Measurements from ENCODE around the gene NLRC5.

The NLRC5 gene

GRCh38 chr16:57105184-57105583 lies 115.8 kb downstream of the NLRC5 start:
- TF ChIP-seq SIN3A (IDR thresholded peaks at IDR 0.05; ENCODE audit: borderline replicate concordance, insufficient read depth, low read length) (no peak), POLR2AphosphoS5 (IDR thresholded peaks at IDR 0.05; ENCODE audit: low read depth, low read length) (no peak), TAF1 (IDR thresholded peaks at IDR 0.05; ENCODE audit: borderline replicate concordance, insufficient read depth, low read length) (no peak), FOXP2 (optimal IDR thresholded peaks at IDR 0.05; ENCODE audit: borderline replicate concordance, extremely low read depth, extremely low read length, insufficient read depth) (no peak)
- TF ChIP-seq, protein P1, sequence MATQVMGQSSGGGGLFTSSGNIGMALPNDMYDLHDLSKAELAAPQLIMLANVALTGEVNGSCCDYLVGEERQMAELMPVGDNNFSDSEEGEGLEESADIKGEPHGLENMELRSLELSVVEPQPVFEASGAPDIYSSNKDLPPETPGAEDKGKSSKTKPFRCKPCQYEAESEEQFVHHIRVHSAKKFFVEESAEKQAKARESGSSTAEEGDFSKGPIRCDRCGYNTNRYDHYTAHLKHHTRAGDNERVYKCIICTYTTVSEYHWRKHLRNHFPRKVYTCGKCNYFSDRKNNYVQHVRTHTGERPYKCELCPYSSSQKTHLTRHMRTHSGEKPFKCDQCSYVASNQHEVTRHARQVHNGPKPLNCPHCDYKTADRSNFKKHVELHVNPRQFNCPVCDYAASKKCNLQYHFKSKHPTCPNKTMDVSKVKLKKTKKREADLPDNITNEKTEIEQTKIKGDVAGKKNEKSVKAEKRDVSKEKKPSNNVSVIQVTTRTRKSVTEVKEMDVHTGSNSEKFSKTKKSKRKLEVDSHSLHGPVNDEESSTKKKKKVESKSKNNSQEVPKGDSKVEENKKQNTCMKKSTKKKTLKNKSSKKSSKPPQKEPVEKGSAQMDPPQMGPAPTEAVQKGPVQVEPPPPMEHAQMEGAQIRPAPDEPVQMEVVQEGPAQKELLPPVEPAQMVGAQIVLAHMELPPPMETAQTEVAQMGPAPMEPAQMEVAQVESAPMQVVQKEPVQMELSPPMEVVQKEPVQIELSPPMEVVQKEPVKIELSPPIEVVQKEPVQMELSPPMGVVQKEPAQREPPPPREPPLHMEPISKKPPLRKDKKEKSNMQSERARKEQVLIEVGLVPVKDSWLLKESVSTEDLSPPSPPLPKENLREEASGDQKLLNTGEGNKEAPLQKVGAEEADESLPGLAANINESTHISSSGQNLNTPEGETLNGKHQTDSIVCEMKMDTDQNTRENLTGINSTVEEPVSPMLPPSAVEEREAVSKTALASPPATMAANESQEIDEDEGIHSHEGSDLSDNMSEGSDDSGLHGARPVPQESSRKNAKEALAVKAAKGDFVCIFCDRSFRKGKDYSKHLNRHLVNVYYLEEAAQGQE (IDR thresholded peaks at IDR 0.05; ENCODE audit: insufficient read depth in 1 of 2, low read depth in 2 of 2, low read length in 2 of 2), result no peak

GRCh38 chr16:57106767-57107166 lies 117.4 kb downstream of the NLRC5 start:
- TF ChIP-seq FOXP2 (optimal IDR thresholded peaks at IDR 0.05; ENCODE audit: borderline replicate concordance, extremely low read depth, extremely low read length, insufficient read depth), result no peak

GRCh38 chr16:57107321-57107922 lies 118.1 kb downstream of the NLRC5 start:
- no peak for TF ChIP-seq TAF1 (IDR thresholded peaks at IDR 0.05; ENCODE audit: borderline replicate concordance, insufficient read depth, low read length)

DNA sequence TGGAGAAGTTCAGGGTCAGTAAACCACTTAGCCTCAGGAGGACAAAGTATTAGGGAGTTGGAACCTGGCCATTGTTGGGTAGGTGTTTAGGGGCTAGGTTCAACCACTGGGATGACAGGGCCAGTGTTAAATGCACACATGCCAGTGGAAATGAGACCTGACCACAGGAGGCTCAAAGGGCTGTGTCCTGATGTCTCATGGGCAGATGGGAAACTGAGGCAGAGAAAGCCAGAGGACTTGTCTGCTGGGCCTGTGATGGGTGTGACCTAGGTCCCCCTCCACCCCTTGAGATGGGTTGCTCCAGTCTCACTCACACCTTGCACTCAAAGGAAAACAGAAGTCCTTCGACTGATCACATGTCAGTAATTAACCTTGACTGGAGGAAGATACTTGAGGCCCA lies 119.1 kb downstream of the NLRC5 start:
- no peak for TF ChIP-seq SIN3A (IDR thresholded peaks at IDR 0.05; ENCODE audit: borderline replicate concordance, insufficient read depth, low read length)
- TF ChIP-seq FOXP2 (optimal IDR thresholded peaks at IDR 0.05; ENCODE audit: borderline replicate concordance, extremely low read depth, extremely low read length, insufficient read depth), result no peak
- TF ChIP-seq, protein P1 (IDR thresholded peaks at IDR 0.05; ENCODE audit: insufficient read depth in 1 of 2, low read depth in 2 of 2, low read length in 2 of 2), result no peak
- TF ChIP-seq POLR2AphosphoS5 (IDR thresholded peaks at IDR 0.05; ENCODE audit: low read depth, low read length), result no peak
- no peak for TF ChIP-seq TAF1 (IDR thresholded peaks at IDR 0.05; ENCODE audit: borderline replicate concordance, insufficient read depth, low read length)

GRCh38 chr16:57110937-57111336 lies 121.6 kb downstream of the NLRC5 start:
- TF ChIP-seq TAF1 (IDR thresholded peaks at IDR 0.05; ENCODE audit: borderline replicate concordance, insufficient read depth, low read length) (no peak), SIN3A (IDR thresholded peaks at IDR 0.05; ENCODE audit: borderline replicate concordance, insufficient read depth, low read length) (no peak), POLR2AphosphoS5 (IDR thresholded peaks at IDR 0.05; ENCODE audit: low read depth, low read length) (no peak), FOXP2 (optimal IDR thresholded peaks at IDR 0.05; ENCODE audit: borderline replicate concordance, extremely low read depth, extremely low read length, insufficient read depth) (no peak)
- TF ChIP-seq, protein P1 (IDR thresholded peaks at IDR 0.05; ENCODE audit: insufficient read depth in 1 of 2, low read depth in 2 of 2, low read length in 2 of 2), result no peak

- TF ChIP-seq FOXP2 (optimal IDR thresholded peaks at IDR 0.05; ENCODE audit: borderline replicate concordance, extremely low read depth, extremely low read length, insufficient read depth) (no peak), SIN3A (IDR thresholded peaks at IDR 0.05; ENCODE audit: borderline replicate concordance, insufficient read depth, low read length) (no peak), POLR2AphosphoS5 (IDR thresholded peaks at IDR 0.05; ENCODE audit: low read depth, low read length) (no peak), TAF1 (IDR thresholded peaks at IDR 0.05; ENCODE audit: borderline replicate concordance, insufficient read depth, low read length) (no peak)
- TF ChIP-seq, protein P1 (IDR thresholded peaks at IDR 0.05; ENCODE audit: insufficient read depth in 1 of 2, low read depth in 2 of 2, low read length in 2 of 2), result no peak
These were observed 122.1 kb downstream of the NLRC5 start for GRCh38 chr16:57111420-57111819.
